HG02885 (cell line): ENCODE data around the gene GRIK4.

Experiments
- ATAC-seq: cut with Tn5 transposase; IDR thresholded peaks from one replicate; pipeline ENCODE4 v1.9.1; 2021; ENCODE audit warnings: mild to moderate bottlenecking; ENCODE audit not compliant: unreplicated experiment, poor library complexity

Gene GRIK4

DNA sequence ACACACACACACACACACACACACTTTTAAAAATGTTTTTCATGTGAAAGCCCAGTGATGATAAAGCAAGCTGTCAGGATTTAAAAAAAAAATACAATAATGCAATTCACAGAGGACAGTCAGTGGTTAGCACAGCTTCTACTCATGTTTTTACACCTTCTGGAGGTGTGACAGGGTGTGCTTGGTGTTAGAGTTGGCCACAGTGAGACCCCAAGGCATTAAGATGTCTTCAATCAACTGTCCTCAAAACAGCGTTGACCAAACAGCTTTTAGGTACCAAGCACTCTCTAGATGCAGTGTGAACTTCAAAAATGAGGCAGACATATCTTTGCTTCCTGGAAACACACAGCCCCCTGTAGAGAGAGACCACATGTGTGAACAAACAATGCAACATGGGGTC is 346.0 kb downstream of the GRIK4 start:
- no peak for ATAC-seq

DNA sequence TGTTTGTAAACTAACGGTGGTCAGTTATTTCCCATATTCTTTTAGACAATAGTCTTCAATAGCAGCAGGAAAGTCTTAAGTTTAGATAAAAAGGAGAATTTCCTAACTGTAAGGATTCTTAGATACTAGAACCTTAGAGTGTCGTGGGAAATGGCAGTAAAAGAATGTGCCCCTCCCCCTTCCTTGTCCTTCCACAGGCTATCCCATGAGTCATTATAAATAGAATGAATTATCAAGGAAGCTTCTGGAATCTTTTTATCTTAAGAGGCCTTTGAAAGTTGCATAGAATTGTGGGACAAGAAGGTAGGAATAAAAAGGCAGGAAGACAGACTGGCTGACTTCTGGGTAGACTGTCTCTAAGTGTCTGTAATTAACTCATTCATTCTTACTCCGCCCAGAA is 347.2 kb downstream of the GRIK4 start:
- ATAC-seq: no peak

DNA sequence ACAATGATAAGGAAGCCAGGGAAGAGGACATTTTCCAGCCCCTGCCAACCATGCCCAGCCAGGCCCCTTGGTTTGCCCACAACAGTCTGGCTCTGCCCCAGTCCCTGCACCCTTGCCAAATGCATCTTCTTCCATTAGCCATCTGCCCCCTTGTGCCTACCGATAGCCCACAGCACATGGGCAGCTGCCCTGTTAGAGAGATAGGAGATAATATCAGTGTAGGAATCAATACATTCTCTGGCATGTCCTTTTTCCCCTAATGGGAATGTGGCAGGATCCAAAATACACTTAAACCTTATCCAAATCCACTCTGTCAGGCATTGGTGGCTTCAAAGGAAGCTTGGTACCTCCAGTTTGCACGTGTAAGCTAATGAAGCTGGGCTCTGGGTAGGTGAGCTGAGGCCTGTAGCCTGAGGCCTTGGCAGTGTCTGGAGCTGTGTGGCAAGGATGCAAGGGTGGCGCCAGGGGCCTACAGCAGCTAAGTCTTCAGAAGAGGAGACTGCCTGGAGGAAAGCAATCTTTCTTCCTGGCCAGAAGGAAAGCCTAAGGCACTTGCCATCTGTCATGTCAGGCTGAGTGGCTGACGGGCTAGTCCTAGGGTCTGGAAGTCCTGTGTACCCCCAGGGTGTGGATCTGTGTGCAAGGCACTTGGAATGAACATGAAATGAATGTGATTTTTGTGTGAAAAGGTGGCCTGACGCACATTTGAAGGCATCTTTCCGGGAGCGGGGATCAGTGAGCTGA is 348.2 kb downstream of the GRIK4 start:
- ATAC-seq: no peak

DNA sequence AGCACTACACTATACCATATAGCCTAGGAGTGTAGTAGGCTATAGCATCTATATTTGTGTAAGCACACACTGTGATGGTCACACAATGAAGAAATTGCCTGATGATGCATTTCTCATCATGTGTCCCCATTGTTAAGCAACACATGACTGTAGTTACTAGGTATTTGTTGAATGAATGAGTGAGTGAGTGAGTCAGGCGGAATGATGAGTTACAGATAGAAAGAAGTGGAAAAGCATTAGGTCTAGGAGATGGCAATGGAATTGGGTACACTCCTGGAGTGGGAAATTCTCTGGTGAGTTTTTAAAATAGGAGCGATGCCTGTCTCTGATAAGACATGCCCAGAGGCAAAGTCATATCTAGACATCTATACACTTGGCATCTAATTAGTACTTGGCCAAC is 351.8 kb downstream of the GRIK4 start:
- no peak for ATAC-seq

DNA sequence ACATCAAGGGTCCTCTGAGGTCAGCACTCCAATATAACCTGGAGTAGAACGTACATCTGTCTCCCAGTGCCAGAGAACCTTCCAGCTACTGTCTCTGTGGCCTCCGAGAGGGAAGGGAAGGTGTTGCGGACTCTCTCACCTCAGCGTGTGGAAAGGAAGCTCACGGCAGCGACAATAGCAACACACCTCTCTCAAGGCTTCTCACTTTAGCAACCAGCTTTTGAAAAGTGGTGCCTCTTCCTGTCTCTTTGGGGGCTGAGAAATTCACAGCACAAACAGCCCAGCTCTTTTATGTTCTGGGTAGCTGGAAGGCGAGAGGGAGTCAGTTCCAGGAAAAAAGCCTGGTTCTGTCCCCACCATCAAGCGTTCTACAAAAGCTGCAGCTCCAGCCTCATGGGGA is 355.5 kb downstream of the GRIK4 start:
- ATAC-seq: no peak

DNA sequence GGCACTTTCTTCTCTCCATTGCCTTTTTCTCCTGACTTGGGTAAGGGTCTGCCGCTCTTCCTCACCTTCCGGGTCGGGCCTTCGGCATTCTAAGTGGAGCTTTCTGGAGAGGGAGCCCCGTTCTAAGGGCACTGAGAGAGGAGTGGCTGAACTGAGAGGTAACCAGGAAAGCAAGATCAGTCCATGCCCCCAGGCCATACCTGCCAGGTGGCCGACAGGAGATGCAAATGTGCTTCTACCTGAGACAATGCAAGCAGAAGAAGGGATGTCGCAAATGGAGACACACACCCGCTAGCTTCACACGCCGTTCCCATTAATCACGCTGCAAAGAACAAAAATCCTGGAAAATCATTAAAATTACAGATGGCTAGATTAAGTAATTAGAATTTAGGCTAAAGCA is 356.0 kb downstream of the GRIK4 start:
- ATAC-seq: no peak

DNA sequence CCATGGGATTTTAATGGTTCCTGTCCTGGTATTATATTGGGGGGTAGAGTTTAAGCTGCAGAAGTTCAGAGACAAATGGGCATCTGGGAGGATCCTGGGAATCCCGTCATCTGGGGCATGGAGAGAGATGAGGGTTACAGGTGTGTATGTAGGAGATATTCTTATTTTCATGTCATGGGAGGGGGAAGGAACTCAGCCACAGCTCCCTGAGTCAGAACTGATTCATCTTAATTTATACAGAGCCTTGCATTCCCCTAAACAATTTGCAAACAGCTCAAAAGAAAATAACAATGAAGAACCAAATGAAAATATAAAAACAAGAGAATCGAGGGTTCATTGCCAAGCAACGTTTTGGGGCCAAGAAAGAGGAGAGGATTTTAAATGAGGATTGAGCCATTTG is 356.4 kb downstream of the GRIK4 start:
- ATAC-seq: no peak

DNA sequence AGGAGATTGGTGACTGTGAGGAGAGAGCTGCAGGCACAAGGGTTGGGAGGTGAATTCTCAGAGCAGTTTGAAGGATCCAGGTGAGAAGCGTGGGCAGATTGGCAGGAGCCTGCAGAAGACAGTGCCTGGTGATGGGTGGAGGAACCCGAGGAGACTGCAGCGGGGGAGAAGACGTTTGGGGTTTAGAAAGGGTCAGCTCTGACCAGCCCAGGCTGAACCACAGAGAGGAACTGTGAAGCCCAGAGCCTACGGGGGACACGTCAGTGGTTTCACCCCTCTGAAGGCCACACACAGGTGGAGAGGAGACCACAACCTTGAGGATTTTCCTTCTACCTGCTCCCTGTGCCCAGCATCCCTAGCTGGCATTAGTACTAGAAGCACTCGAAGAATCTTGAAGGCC is 357.5 kb downstream of the GRIK4 start:
- no peak for ATAC-seq

DNA sequence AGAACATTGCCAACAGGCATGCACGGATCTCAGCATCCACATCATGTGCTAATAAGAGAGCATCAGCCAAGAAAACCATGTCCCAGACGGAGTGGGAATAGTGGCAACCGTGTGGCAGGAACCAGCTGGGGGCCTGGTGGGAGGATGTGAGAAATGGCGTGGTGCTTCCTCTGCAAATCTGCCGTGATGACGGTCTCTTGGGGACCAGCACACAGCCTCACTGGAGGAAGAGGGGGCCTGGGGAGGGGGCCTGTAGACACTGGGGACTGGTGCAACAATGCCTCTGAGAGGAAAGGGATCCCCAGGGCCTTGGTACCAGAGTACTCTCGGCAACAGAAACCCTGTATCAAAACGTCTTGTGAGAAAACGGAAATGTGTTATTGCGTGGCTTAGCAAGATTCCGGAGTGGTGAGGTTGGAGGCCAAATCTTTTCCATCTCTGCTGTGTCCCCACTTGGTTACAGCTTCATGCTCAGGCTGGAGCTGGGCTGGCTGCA is 358.0 kb downstream of the GRIK4 start:
- no peak for ATAC-seq

DNA sequence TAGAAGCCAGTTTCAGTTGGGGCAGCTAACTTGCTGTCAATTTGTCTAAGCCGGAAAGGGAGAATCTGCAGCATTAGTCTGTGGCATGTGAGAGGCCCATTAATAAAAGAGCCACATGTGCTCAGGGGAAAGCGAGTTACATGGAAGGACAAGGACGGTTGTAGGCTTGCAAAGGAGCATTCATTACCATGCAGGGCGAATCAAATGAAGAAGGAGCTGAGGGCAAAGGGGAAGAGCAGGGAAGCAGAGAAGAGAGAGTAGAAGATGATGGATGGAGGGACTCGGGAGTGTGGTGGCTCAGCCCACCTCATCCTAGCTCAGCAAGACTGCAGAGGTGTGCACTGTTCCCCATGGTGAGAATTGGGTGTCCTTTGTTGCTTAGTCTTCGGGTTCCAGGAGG is 359.6 kb downstream of the GRIK4 start:
- ATAC-seq: no peak

DNA sequence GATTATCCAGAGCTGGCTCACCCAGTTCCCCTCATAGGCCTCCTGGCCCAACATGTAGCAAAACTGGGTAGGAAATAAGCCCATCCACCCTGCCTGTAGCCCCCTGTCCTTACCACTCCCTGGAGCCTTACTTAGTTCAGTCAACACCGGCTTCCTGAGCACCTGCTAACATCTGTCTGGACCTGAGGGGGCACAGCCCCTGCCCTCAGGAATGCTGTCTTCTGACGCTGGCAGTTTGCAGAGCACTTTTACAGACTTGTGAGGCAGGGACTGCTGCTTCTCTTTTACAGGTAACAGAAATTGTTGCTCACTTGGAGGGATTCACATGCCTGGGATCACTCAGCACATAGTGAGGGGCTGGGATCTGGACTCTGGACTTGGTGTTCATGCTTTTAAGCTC is 360.4 kb downstream of the GRIK4 start:
- ATAC-seq: no peak

DNA sequence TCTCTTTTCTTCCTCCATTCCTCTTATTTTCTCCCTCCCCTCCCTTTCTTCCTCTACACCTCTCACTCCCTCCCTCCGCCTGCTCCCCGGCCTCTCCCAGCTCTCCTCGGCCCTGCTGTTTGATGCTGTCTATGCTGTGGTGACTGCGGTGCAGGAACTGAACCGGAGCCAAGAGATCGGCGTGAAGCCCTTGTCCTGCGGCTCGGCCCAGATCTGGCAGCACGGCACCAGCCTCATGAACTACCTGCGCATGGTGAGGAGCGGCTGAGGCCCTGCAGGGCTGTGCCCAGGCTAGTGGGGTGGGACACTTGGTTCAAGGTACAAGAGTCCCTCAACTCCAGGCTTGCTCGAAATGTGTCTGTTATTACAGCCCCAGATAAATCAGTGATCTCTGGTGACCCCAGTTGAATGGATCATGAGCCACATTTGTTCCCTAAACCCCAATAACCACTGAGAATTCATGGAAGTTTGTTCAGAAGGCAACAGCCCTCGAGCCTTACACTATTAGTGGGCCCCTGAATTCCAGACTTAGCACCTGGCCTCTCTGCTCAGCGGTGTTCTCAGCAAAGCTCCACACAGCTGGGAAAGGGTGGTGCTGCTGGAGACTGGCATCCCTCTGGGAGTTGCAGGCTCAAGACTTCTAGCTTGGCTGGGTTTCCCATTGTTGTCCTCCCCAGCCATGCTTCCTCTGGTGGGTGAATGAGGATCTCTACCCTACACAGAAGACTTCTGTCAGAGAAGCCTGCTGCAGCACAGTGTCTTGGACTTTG is 362.6 kb downstream of the GRIK4 start:
- ATAC-seq: no peak

DNA sequence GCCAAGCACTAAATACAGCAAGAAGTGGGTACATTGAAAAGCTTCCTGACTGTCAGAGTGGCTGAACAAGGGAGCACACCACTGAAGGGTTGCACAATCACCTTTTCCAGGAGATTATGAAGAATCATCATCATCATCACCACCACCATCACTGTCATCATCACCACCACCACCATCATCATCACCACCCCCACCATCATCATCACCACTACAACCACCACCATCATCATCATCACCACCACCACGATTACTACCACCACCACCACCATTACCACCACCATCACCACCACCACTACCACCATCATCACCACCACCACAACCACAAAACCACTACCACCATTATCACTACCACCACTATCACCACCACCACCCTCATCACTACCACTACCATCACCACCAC is 364.4 kb downstream of the GRIK4 start:
- ATAC-seq: no peak

DNA sequence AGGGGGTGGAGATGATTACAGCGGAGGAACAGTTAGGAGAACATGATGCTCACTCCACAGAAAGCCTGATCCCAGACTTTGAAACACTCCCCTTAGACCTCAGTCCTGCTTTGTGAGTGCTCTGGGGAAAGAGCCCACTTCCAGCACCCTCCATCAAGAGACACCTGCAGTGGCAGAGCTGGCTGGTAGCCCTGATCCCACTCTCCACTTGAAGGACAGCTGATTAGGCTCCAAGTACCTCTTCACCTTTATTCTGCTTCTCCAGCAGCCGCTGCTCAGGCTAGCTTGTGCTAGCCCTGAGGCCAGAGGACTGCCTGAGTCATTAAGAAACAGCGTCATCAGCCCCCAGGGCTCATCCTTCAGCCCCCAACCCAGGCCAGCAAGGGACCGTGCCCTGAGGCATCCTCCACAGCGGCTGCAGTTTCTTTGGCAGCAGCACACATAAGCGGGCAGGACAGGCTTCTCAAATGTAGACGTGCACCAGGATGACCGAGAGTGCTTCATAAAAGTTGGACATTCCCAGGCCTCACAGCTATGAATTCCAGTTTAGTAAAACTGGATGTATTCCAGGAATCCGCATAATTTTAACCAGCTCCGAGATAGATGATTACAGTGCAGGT is 366.3 kb downstream of the GRIK4 start:
- ATAC-seq: no peak

DNA sequence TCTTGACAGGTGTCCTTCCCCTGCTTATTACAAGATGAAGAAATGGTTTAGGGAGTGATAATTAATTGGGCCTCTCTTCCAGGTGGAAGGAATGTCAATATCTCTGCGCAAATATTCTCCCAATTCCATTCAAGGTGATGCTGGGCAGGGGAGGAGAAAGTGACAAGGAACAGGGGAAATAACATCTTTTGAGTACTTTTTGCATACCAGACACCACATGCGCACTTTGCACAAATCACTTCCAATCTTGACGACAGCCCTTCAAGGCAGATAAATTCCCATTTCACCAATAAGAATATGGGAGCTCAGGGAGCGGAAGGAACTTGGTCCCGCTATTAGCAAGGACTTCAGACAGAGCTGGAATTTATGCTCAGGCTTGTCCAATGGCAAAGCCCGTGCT is 367.2 kb downstream of the GRIK4 start:
- no peak for ATAC-seq

DNA sequence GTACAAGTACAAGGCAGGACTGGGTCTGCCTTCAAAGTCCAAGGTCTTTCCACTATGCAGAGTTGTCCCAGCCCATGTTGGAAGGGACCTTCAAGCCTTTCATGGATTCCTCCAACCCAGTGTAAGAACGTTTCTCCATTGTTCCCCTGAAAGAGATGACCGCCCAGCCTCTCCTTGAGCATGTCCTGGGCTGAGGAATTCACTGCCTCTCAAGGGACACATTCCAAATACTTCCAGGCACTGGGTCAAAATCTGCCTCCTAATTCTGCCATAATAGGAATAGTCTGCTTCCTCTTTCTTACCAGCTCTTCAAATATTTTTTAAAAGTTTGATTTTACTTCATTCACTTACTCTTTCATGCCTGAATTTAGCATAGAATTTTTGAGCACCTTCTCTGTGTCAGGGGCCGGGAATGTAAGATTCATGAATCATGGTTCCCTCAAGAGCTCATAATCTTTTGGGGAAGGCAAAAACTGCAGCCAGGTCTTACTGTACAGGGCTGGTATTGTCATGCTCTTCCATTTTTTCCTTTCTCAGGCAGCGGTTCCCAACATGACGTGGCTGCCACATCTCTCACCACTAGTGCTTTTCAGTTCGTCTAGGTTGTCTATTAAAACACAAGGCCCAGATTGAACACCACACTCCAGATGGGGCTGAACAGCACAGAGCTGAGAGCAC is 369.1 kb downstream of the GRIK4 start:
- no peak for ATAC-seq

DNA sequence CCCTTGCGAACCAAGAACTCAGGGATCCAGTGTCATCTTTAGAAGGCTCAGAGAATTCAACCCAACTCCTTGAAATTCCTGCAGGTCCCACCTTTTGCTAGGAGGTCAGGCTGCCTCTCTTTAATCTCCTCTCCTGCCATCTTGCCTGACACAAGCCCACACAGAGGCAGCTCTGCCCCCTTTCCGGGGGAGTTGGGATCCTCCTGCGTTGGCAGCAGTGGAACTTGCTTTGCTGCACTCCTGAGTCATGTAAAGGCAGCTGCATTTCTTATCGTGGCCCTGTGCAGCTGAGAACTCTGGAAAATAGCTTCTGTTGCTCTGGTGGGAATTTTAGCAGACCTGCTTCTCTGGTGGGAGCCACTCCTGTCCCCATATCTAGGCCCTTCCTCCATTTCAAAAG is 370.0 kb downstream of the GRIK4 start:
- no peak for ATAC-seq

DNA sequence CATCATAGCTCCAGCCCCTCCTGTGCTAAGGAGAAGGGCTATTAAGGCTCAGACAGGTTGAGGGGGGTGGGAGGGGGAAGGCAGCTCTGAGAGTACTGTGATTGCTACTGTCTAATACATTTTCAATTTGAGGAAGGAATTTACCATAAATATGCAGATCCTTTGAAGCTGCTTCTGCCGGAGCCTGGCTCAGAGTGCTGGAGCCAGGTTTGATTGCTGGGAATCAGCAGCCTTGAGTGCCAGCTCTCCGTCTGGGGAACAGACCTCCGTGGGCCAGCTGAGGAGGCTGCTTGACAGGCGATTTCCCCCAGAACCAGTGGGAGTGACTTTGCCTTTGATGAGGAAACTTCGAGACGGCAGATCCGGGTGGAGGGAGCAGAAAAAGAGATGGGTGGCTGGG is 370.6 kb downstream of the GRIK4 start:
- no peak for ATAC-seq

DNA sequence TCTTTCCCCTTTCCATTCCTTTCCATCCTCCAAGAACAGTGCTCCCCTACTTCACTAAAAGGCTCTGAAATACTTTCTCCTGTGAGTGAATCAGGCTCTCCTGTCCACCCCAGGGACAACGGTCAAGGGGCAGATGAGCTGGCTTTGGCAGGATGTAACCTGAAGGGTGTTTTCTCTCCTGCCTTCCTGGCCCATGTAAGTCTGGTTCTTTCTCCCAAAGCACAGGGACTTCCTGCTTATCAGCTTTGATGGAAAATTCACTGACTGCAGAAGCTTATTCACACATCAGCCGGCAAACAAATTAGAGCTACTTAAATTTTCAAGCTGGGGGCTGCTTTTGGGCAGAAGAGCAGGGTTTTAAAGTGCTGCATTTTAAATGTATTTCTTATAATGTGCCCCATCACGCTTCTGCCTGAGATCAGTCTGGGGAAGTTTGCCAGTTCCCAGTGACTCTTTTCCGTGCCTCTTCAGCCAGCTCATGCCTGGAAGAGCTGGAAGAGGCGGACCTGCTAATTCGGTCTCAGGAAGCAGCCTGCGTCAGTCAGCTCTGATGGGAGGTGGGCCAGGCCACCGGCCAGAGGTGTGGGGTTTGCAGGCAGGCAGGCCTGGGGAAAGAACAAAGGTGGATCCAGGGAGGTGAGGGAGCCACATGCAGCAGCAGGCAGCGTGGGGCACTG is 372.0 kb downstream of the GRIK4 start:
- ATAC-seq: no peak
